ENCODE data around the gene MRGPRF.
A peak's percentile ranks its signal among the peaks of the same experiment; 100 is the strongest.
"Not testable (repeated sequence)": the region's sequence is repeated elsewhere in the genome, so short reads cannot be mapped to it uniquely, and the experiment has no call there.

Gene MRGPRF

DNA sequence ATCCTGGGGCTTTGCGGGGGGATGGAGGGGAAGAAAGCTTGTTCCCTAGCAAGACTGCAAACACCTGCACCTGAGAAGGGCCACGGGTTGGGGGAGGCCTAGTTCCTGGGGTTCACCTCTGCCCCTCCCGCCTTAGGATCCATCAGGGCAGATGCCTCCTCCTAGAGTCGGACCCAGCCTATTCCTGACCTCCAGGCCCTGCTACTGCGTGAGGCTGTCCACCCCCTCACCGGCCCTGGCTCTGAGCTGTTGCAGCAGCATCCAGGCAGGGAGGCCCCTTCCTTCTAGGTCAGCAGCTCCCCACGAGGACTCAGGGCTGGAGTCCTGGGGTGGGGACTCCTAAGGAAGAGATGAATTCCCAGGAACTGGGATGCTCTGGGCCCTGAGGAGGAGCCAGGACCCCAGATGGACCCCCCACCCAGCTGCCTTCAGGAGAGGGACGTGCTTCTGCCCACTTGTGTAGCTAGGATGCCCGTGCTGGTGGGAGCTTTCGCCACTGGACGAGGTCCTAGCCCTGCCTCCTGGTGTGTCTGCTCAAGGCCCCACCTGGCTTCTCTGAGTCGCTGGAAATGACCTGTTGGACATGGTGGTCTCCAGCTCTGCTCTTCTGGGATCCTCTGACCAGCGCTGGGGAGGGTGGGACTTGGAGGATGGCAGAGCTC lies 10.3 kb downstream of the MRGPRF start:
- H3K27ac Mint-ChIP-seq: no peak overlapping the region
- H3K36me3 Mint-ChIP-seq: no peaks in the 10 kb centered on the region
- no peaks in the 10 kb centered on the region for H3K4me1 Mint-ChIP-seq
- H3K4me3 Mint-ChIP-seq: no peak overlapping the region
- H3K27me3 Mint-ChIP-seq: peaks cover 2% of the 10 kb centered on the region
- no peaks in the 10 kb centered on the region for H3K9me3 Mint-ChIP-seq

GRCh38 chr11:69002110-69002569 lies 10.9 kb downstream of the MRGPRF start:
- no peak overlapping the region for H3K4me3 Mint-ChIP-seq
- no peaks in the 10 kb centered on the region for H3K4me1 Mint-ChIP-seq
- H3K9me3 Mint-ChIP-seq: no peaks in the 10 kb centered on the region
- no peak overlapping the region for H3K27ac Mint-ChIP-seq
- H3K36me3 Mint-ChIP-seq: no peaks in the 10 kb centered on the region
- peaks cover 2% of the 10 kb centered on the region for H3K27me3 Mint-ChIP-seq

GRCh38 chr11:69001243-69002081 lies 11.6 kb downstream of the MRGPRF start:
- H3K36me3 Mint-ChIP-seq: no peaks in the 10 kb centered on the region
- H3K4me3 Mint-ChIP-seq: no peak overlapping the region
- H3K4me1 Mint-ChIP-seq: no peaks in the 10 kb centered on the region
- no peak overlapping the region for H3K27ac Mint-ChIP-seq
- H3K9me3 Mint-ChIP-seq: no peaks in the 10 kb centered on the region
- peaks cover 2% of the 10 kb centered on the region for H3K27me3 Mint-ChIP-seq

- H3K4me1 Mint-ChIP-seq: no peaks in the 10 kb centered on the region
- H3K36me3 Mint-ChIP-seq: no peaks in the 10 kb centered on the region
- H3K27me3 Mint-ChIP-seq: peaks cover 1% of the 10 kb centered on the region
- H3K4me3 Mint-ChIP-seq: no peak overlapping the region
- no peak overlapping the region for H3K27ac Mint-ChIP-seq
- H3K9me3 Mint-ChIP-seq: no peaks in the 10 kb centered on the region
These were observed 12.2 kb downstream of the MRGPRF start for GRCh38 chr11:69000831-69001242.

- Mint-ChIP-seq H3K27ac (no peak overlapping the region), H3K27me3 (peaks cover 1% of the 10 kb centered on the region), H3K36me3 (no peaks in the 10 kb centered on the region), H3K4me1 (no peaks in the 10 kb centered on the region), H3K4me3 (no peak overlapping the region), H3K9me3 (no peaks in the 10 kb centered on the region)
These were observed 12.7 kb downstream of the MRGPRF start for GRCh38 chr11:69000391-69000790.

GRCh38 chr11:68999748-69000355 lies 13.2 kb downstream of the MRGPRF start:
- H3K27me3 Mint-ChIP-seq, H3K4me3 Mint-ChIP-seq, H3K36me3 Mint-ChIP-seq, H3K9me3 Mint-ChIP-seq, H3K4me1 Mint-ChIP-seq, H3K27ac Mint-ChIP-seq: not testable (repeated sequence)

- H3K27me3 Mint-ChIP-seq: peaks cover 1% of the 10 kb centered on the region
- no peak overlapping the region for H3K4me3 Mint-ChIP-seq
- no peaks in the 10 kb centered on the region for H3K4me1 Mint-ChIP-seq
- H3K9me3 Mint-ChIP-seq: no peaks in the 10 kb centered on the region
- H3K36me3 Mint-ChIP-seq: no peaks in the 10 kb centered on the region
- no peak overlapping the region for H3K27ac Mint-ChIP-seq
These were observed 13.8 kb downstream of the MRGPRF start for GRCh38 chr11:68999093-68999747.

GRCh38 chr11:68998390-68998911 lies 14.6 kb downstream of the MRGPRF start:
- Mint-ChIP-seq H3K36me3 (no peaks in the 10 kb centered on the region), H3K9me3 (no peaks in the 10 kb centered on the region), H3K4me3 (no peak overlapping the region), H3K4me1 (no peaks in the 10 kb centered on the region), H3K27ac (no peak overlapping the region), H3K27me3 (peaks cover 4% of the 10 kb centered on the region)

GRCh38 chr11:68997995-68998348 lies 15.1 kb downstream of the MRGPRF start:
- no peaks in the 10 kb centered on the region for H3K4me1 Mint-ChIP-seq
- no peaks in the 10 kb centered on the region for H3K36me3 Mint-ChIP-seq
- peaks cover 4% of the 10 kb centered on the region for H3K27me3 Mint-ChIP-seq
- H3K4me3 Mint-ChIP-seq: no peak overlapping the region
- H3K9me3 Mint-ChIP-seq: no peaks in the 10 kb centered on the region
- H3K27ac Mint-ChIP-seq: peak overlapping the region; percentile 36

GRCh38 chr11:68997124-68997994 lies 15.7 kb downstream of the MRGPRF start:
- Mint-ChIP-seq H3K27me3 (peaks cover 4% of the 10 kb centered on the region), H3K9me3 (no peaks in the 10 kb centered on the region), H3K4me3 (no peak overlapping the region), H3K36me3 (no peaks in the 10 kb centered on the region), H3K4me1 (no peaks in the 10 kb centered on the region), H3K27ac (no peak overlapping the region)

DNA sequence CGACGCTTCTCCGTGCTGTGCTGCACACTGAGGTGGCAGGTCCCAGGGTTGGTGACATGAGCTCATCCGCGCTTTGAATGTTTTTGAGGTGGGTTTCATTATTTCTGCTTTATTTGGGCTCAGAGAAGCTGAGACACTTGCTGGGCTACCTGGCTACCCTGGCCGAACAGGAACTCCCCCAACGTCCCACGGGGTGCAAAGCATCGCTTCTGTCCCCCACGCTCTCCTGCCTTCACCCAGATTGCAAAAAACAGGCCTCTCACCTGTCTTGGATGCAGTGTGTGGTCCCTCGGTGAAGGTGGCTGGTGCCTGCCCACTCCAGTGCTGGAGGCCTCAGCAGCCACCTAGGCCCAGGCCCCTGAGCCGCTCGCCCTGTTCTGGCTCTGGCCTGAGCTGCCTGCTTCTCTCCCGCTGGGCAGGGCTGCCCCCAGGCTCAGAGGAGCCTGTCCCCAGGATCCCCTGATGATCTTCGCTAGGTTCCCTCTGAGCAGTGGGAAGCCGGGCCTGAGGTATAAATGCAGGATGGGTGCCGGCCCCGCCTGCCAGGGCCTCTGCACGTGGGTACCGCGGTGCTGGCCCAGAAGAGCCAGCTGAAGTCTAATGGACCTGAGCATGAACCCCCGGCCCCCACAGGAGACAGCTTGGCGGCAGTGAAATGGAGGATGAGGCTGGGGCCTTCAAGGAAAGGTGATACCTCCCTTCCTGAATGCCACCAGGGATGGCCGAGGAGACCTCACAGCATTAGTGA lies 16.5 kb downstream of the MRGPRF start:
- H3K4me1 Mint-ChIP-seq: no peaks in the 10 kb centered on the region
- H3K27me3 Mint-ChIP-seq: peaks cover 10% of the 10 kb centered on the region
- no peak overlapping the region for H3K27ac Mint-ChIP-seq
- H3K36me3 Mint-ChIP-seq: no peaks in the 10 kb centered on the region
- H3K4me3 Mint-ChIP-seq: no peak overlapping the region
- H3K9me3 Mint-ChIP-seq: no peaks in the 10 kb centered on the region

DNA sequence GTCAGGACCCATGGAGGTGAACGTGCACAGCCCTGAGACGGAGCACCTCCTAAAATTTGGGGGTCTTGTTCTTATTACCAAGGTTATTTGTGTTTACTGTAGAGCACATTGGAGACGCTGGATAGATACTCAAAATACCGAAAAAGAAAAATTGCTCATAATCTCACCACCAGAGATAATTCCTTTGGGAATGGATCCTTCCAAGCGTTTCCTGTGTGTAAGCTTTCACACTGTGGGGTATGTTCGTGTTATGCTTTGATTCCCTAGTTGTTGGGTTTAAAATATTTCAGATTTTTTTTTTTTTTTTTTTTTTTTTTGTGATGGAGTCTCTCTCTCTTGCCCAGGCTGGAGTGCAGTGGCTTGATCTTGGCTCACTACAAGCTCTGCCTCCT lies 18.2 kb downstream of the MRGPRF start:
- Mint-ChIP-seq H3K36me3 (no peaks in the 10 kb centered on the region), H3K4me3 (no peak overlapping the region), H3K9me3 (no peaks in the 10 kb centered on the region), H3K27ac (no peak overlapping the region), H3K27me3 (peaks cover 12% of the 10 kb centered on the region), H3K4me1 (no peaks in the 10 kb centered on the region)

- Mint-ChIP-seq H3K4me1 (no peaks in the 10 kb centered on the region), H3K27me3 (peaks cover 12% of the 10 kb centered on the region), H3K27ac (no peak overlapping the region), H3K9me3 (no peaks in the 10 kb centered on the region), H3K36me3 (no peaks in the 10 kb centered on the region), H3K4me3 (no peak overlapping the region)
These were observed 18.7 kb downstream of the MRGPRF start for GRCh38 chr11:68994161-68994893.

- H3K36me3 Mint-ChIP-seq: no peaks in the 10 kb centered on the region
- H3K9me3 Mint-ChIP-seq: no peaks in the 10 kb centered on the region
- H3K4me1 Mint-ChIP-seq: no peaks in the 10 kb centered on the region
- no peak overlapping the region for H3K27ac Mint-ChIP-seq
- no peak overlapping the region for H3K4me3 Mint-ChIP-seq
- H3K27me3 Mint-ChIP-seq: peaks cover 12% of the 10 kb centered on the region
These were observed 19.5 kb downstream of the MRGPRF start for GRCh38 chr11:68993546-68993945.

All from activated naive CD4-positive, alpha-beta T cell treated with anti-CD3 and anti-CD28 coated beads, Interleukin-2, amount 50 U/mL, for 24 hours (primary cell).